ENCODE results near the gene OLFML2B.
A peak's percentile ranks its signal among the peaks of the same experiment; 100 is the strongest.

OLFML2B gene

DNA sequence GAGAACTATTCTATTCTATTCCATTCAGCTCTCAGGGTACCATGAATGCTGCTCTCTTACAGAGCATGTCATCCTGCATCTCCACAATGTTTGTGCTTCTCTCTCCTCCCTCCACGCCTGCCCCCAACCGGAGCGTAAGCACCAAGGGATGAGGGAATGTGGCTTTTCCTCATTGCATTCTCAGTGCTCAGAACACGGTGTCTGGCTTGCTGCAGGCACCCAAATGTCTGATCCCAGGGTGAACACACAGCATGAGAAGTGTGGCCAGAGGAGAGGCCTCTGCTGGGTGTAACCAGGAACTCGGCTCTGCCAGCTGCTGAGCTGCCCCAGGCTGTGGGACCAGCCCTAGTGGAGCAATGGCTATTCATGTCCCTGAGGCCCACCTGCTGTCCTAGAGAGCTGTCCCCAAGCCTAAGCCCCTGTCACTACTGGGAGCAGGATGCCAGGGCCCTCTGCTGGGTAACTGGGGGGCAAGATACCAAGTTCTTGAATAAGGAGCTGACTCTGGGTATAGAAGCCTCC, 38.3 kb downstream of the OLFML2B start:
- Histone ChIP-seq H3K23ac (ENCODE audit: low read length) (no peak overlapping the region), H3K9me3 (ENCODE audit: insufficient read depth, low read depth, low read length) (peaks cover 5% of the 10 kb centered on the region), H3K14ac (ENCODE audit: low read length) (no peak overlapping the region), H3K36me3 (ENCODE audit: control insufficient read depth in 1 of 2, insufficient read depth in 2 of 2, low read length in 2 of 2) (no peaks in the 10 kb centered on the region), H2AFZ (ENCODE audit: insufficient read depth, low read length, poor library complexity) (no peak overlapping the region), H3K4ac (ENCODE audit: low read depth, low read length) (no peak overlapping the region), H3K4me2 (ENCODE audit: low read length) (no peak overlapping the region), H3K79me2 (ENCODE audit: control insufficient read depth, insufficient read depth, low read length, poor library complexity) (no peaks in the 10 kb centered on the region), H2BK12ac (ENCODE audit: low read length) (no peak overlapping the region), H3K4me3 (ENCODE audit: low read depth, low read length) (no peak overlapping the region), H3K27me3 (ENCODE audit: insufficient read depth, low read length) (no peaks in the 10 kb centered on the region), H4K91ac (ENCODE audit: low read depth, low read length) (no peak overlapping the region), H3K9ac (ENCODE audit: low read length) (no peak overlapping the region), H3K18ac (ENCODE audit: low read length) (no peak overlapping the region), H3K4me1 (ENCODE audit: control insufficient read depth in 1 of 2, insufficient read depth in 2 of 2, low read length in 2 of 2) (no peaks in the 10 kb centered on the region), H2BK120ac (ENCODE audit: insufficient read depth, low read length, poor library complexity) (no peak overlapping the region), H4K12ac (ENCODE audit: low read depth, low read length) (no peak overlapping the region), H2BK5ac (ENCODE audit: low read depth, low read length, poor library complexity) (no peak overlapping the region), H4K8ac (ENCODE audit: low read depth, low read length) (no peak overlapping the region), H3K79me1 (ENCODE audit: low read length) (no peaks in the 10 kb centered on the region), H3K27ac (ENCODE audit: low read depth, low read length) (no peak overlapping the region), H2AK5ac (ENCODE audit: low read length) (no peak overlapping the region)
- peak; percentile 52 to 79 for DNase-seq
- WGBS (ENCODE audit: extremely low coverage, insufficient coverage, insufficient read length) = no CpG with 5 or more reads among the region's 5 CpGs

GRCh38 chr1:161983725-161984124, 39.9 kb downstream of the OLFML2B start:
- Histone ChIP-seq H3K36me3 (ENCODE audit: control insufficient read depth in 1 of 2, insufficient read depth in 2 of 2, low read length in 2 of 2) (no peaks in the 10 kb centered on the region), H2BK12ac (ENCODE audit: low read length) (no peak overlapping the region), H3K4me2 (ENCODE audit: low read length) (no peak overlapping the region), H3K27ac (ENCODE audit: low read depth, low read length) (no peak overlapping the region), H3K9me3 (ENCODE audit: insufficient read depth, low read depth, low read length) (peaks cover 5% of the 10 kb centered on the region), H2AK5ac (ENCODE audit: low read length) (no peak overlapping the region), H3K27me3 (ENCODE audit: insufficient read depth, low read length) (no peaks in the 10 kb centered on the region), H4K91ac (ENCODE audit: low read depth, low read length) (no peak overlapping the region), H3K4me3 (ENCODE audit: low read depth, low read length) (no peak overlapping the region), H3K9ac (ENCODE audit: low read length) (no peak overlapping the region), H3K14ac (ENCODE audit: low read length) (no peak overlapping the region), H2AFZ (ENCODE audit: insufficient read depth, low read length, poor library complexity) (no peak overlapping the region), H3K79me2 (ENCODE audit: control insufficient read depth, insufficient read depth, low read length, poor library complexity) (no peaks in the 10 kb centered on the region), H3K79me1 (ENCODE audit: low read length) (no peaks in the 10 kb centered on the region), H3K23ac (ENCODE audit: low read length) (no peak overlapping the region), H3K18ac (ENCODE audit: low read length) (no peak overlapping the region), H3K4ac (ENCODE audit: low read depth, low read length) (no peak overlapping the region), H2BK5ac (ENCODE audit: low read depth, low read length, poor library complexity) (no peak overlapping the region), H2BK120ac (ENCODE audit: insufficient read depth, low read length, poor library complexity) (no peak overlapping the region), H3K4me1 (ENCODE audit: control insufficient read depth in 1 of 2, insufficient read depth in 2 of 2, low read length in 2 of 2) (no peaks in the 10 kb centered on the region), H4K8ac (ENCODE audit: low read depth, low read length) (no peak overlapping the region), H4K12ac (ENCODE audit: low read depth, low read length) (no peak overlapping the region)
- DNase-seq = no peak
- WGBS (ENCODE audit: extremely low coverage, insufficient coverage, insufficient read length) = no CpG with 5 or more reads among the region's 22 CpGs

- no peak overlapping the region for H3K27ac ChIP-seq (ENCODE audit: low read depth, low read length)
- no peaks in the 10 kb centered on the region for H3K4me1 ChIP-seq (ENCODE audit: control insufficient read depth in 1 of 2, insufficient read depth in 2 of 2, low read length in 2 of 2)
- no peak overlapping the region for H4K8ac ChIP-seq (ENCODE audit: low read depth, low read length)
- H3K27me3 ChIP-seq (ENCODE audit: insufficient read depth, low read length) = no peaks in the 10 kb centered on the region
- no peak overlapping the region for H2AK5ac ChIP-seq (ENCODE audit: low read length)
- H3K79me1 ChIP-seq (ENCODE audit: low read length) = no peaks in the 10 kb centered on the region
- no peak overlapping the region for H3K4me3 ChIP-seq (ENCODE audit: low read depth, low read length)
- H4K91ac ChIP-seq (ENCODE audit: low read depth, low read length) = no peak overlapping the region
- no peak overlapping the region for H3K18ac ChIP-seq (ENCODE audit: low read length)
- no peak overlapping the region for H3K4ac ChIP-seq (ENCODE audit: low read depth, low read length)
- H2BK12ac ChIP-seq (ENCODE audit: low read length) = no peak overlapping the region
- WGBS (ENCODE audit: extremely low coverage, insufficient coverage, insufficient read length) = no CpG with 5 or more reads among the region's 9 CpGs
- H3K36me3 ChIP-seq (ENCODE audit: control insufficient read depth in 1 of 2, insufficient read depth in 2 of 2, low read length in 2 of 2) = no peaks in the 10 kb centered on the region
- H3K79me2 ChIP-seq (ENCODE audit: control insufficient read depth, insufficient read depth, low read length, poor library complexity) = no peaks in the 10 kb centered on the region
- H3K23ac ChIP-seq (ENCODE audit: low read length) = no peak overlapping the region
- no peak overlapping the region for H4K12ac ChIP-seq (ENCODE audit: low read depth, low read length)
- H2AFZ ChIP-seq (ENCODE audit: insufficient read depth, low read length, poor library complexity) = no peak overlapping the region
- H3K9me3 ChIP-seq (ENCODE audit: insufficient read depth, low read depth, low read length) = peaks cover 5% of the 10 kb centered on the region
- H2BK5ac ChIP-seq (ENCODE audit: low read depth, low read length, poor library complexity) = no peak overlapping the region
- DNase-seq = no peak
- no peak overlapping the region for H2BK120ac ChIP-seq (ENCODE audit: insufficient read depth, low read length, poor library complexity)
- no peak overlapping the region for H3K9ac ChIP-seq (ENCODE audit: low read length)
- no peak overlapping the region for H3K14ac ChIP-seq (ENCODE audit: low read length)
- no peak overlapping the region for H3K4me2 ChIP-seq (ENCODE audit: low read length)
These were observed 40.8 kb downstream of the OLFML2B start for GRCh38 chr1:161982917-161983316.

DNA sequence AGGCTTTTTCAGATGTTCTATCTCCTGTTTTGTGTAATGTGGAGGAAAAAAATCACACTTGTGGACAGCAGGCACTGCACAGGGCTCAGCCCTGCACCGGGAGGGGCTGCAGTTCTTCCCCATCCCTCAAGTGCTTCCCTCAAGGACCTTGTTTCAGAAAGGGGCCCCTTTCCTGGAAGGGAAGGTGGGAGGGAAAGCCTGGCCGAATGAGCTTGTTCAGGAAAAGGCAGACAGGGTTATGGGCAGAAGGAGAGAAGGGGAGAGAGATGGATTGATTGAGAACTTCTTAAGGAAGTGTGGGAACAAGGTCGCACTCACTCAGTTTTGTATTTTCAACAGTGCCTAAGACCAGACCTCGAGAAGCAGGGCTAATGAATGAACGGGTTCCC, 41.2 kb downstream of the OLFML2B start:
- no peak overlapping the region for H4K8ac ChIP-seq (ENCODE audit: low read depth, low read length)
- no CpG with 5 or more reads among the region's 5 CpGs for WGBS (ENCODE audit: extremely low coverage, insufficient coverage, insufficient read length)

More for the DNA sequence above, 41.2 kb downstream of the OLFML2B start:
- DNase-seq = no peak
- H3K23ac ChIP-seq (ENCODE audit: low read length) = no peak overlapping the region
- H3K9ac ChIP-seq (ENCODE audit: low read length) = no peak overlapping the region
- H3K4me2 ChIP-seq (ENCODE audit: low read length) = no peak overlapping the region
- no peaks in the 10 kb centered on the region for H3K27me3 ChIP-seq (ENCODE audit: insufficient read depth, low read length)
- H3K79me2 ChIP-seq (ENCODE audit: control insufficient read depth, insufficient read depth, low read length, poor library complexity) = no peaks in the 10 kb centered on the region
- H3K9me3 ChIP-seq (ENCODE audit: insufficient read depth, low read depth, low read length) = peaks cover 5% of the 10 kb centered on the region
- no peak overlapping the region for H3K18ac ChIP-seq (ENCODE audit: low read length)
- H2AFZ ChIP-seq (ENCODE audit: insufficient read depth, low read length, poor library complexity) = no peak overlapping the region
- no peak overlapping the region for H3K27ac ChIP-seq (ENCODE audit: low read depth, low read length)
- no peak overlapping the region for H4K12ac ChIP-seq (ENCODE audit: low read depth, low read length)
- H2BK5ac ChIP-seq (ENCODE audit: low read depth, low read length, poor library complexity) = no peak overlapping the region
- no peak overlapping the region for H4K91ac ChIP-seq (ENCODE audit: low read depth, low read length)
- H3K14ac ChIP-seq (ENCODE audit: low read length) = no peak overlapping the region
- H2AK5ac ChIP-seq (ENCODE audit: low read length) = no peak overlapping the region
- no peak overlapping the region for H3K4me3 ChIP-seq (ENCODE audit: low read depth, low read length)
- no peak overlapping the region for H2BK12ac ChIP-seq (ENCODE audit: low read length)
- H2BK120ac ChIP-seq (ENCODE audit: insufficient read depth, low read length, poor library complexity) = no peak overlapping the region
- H3K79me1 ChIP-seq (ENCODE audit: low read length) = no peaks in the 10 kb centered on the region
- H3K4me1 ChIP-seq (ENCODE audit: control insufficient read depth in 1 of 2, insufficient read depth in 2 of 2, low read length in 2 of 2) = no peaks in the 10 kb centered on the region
- H3K4ac ChIP-seq (ENCODE audit: low read depth, low read length) = no peak overlapping the region
- no peaks in the 10 kb centered on the region for H3K36me3 ChIP-seq (ENCODE audit: control insufficient read depth in 1 of 2, insufficient read depth in 2 of 2, low read length in 2 of 2)
